Measurements from ENCODE around the gene PCDH9.
"Not testable (repeated sequence)": the region's sequence is repeated elsewhere in the genome, so short reads cannot be mapped to it uniquely, and the experiment has no call there.

The PCDH9 gene

GRCh38 chr13:66262330-66262729, 967.8 kb downstream of the PCDH9 start:
- DNase-seq (ENCODE audit: low spot score) = no peak

- DNase-seq (ENCODE audit: low spot score) = not testable (repeated sequence)
Observed at GRCh38 chr13:66259426-66259825, 970.7 kb downstream of the PCDH9 start.

Measured in putamen (tissue), 1 donor.